WI38 (cell line): ENCODE data around the gene SMARCD1.

Experiments used
- H3K4me3 ChIP-seq: 2 replicates; pipeline ENCODE4 v1.5.1; 2011; ENCODE audit warnings: low read depth, mild to moderate bottlenecking, control low read depth, low read length
- CTCF ChIP-seq: IDR thresholded peaks from 2 replicates; pipeline ENCODE4 v1.5.1; 2012; ENCODE audit warnings: low read depth, mild to moderate bottlenecking, control low read depth, low read length

The SMARCD1 gene

GRCh38 chr12:50043308-50043707 is 41.8 kb upstream of the SMARCD1 start:
- no peak overlapping the region for H3K4me3 ChIP-seq
- TF ChIP-seq CTCF = no peak

- no peak overlapping the region for H3K4me3 ChIP-seq
- TF ChIP-seq CTCF = no peak
Observed at GRCh38 chr12:50043854-50044253, 41.3 kb upstream of the SMARCD1 start.

GRCh38 chr12:50047693-50048250 is 37.4 kb upstream of the SMARCD1 start:
- TF ChIP-seq CTCF = no peak
- H3K4me3 ChIP-seq = no peak overlapping the region

GRCh38 chr12:50049254-50050118 is 35.7 kb upstream of the SMARCD1 start:
- no peak for TF ChIP-seq CTCF

GRCh38 chr12:50050119-50050385 is 35.1 kb upstream of the SMARCD1 start:
- H3K4me3 ChIP-seq = no peak overlapping the region
- no peak for TF ChIP-seq CTCF

More at GRCh38 chr12:50049254-50050118, 35.7 kb upstream of the SMARCD1 start:
- no peak overlapping the region for H3K4me3 ChIP-seq

GRCh38 chr12:50050410-50051098 is 34.6 kb upstream of the SMARCD1 start:
- 0 out of 2 replicates have a peak overlapping the region, but pooled peaks have one; percentile 8 for H3K4me3 ChIP-seq
- TF ChIP-seq CTCF = no peak
